ENCODE data around the gene CCDC192. TPM values are rescaled to one million over a fixed set of nuclear protein-coding genes. Genes with fewer than 3 reads are reported as not detected.

The CCDC192 gene
- total RNA-seq, 3 donors from 2014 or later (not counting 1 experiment from before 2014, with no cell fraction given): not detected

- no peak overlapping the region for H3K4me3 ChIP-seq (ENCODE audit: low read length)
- no peaks in the 10 kb centered on the region for H3K4me1 Mint-ChIP-seq
- WGBS (ENCODE audit: insufficient coverage): 92% methylated on average over 5 of the region's 5 CpGs
- no peak overlapping the region for H3K27ac Mint-ChIP-seq
- H3K36me3 ChIP-seq (ENCODE audit: control insufficient read depth, insufficient read depth, low read length): no peaks in the 10 kb centered on the region
- H3K27me3 Mint-ChIP-seq (ENCODE audit: low read depth in 2 of 2): no peaks in the 10 kb centered on the region
- no peak overlapping the region for H3K4me3 Mint-ChIP-seq
- H3K9me3 Mint-ChIP-seq: no peaks in the 10 kb centered on the region
- TF ChIP-seq CTCF (IDR thresholded peaks at IDR 0.05): no peak
- no peaks in the 10 kb centered on the region for H3K36me3 Mint-ChIP-seq
- no peak overlapping the region for H3K27ac ChIP-seq (ENCODE audit: low read length)
- ATAC-seq (no peak), DNase-seq (no peak)
- H3K4me1 ChIP-seq (ENCODE audit: control insufficient read depth, insufficient read depth, low read length): no peaks in the 10 kb centered on the region
- H3K9me3 ChIP-seq (ENCODE audit: control insufficient read depth, insufficient read depth, low read length): no peaks in the 10 kb centered on the region
- H3K27me3 ChIP-seq (ENCODE audit: control insufficient read depth, insufficient read depth, low read length): no peaks in the 10 kb centered on the region
- intact Hi-C loops (cut with micrococcal nuclease): no loop called here
These were observed 39.1 kb upstream of the CCDC192 start for GRCh38 chr5:127664093-127664492.

GRCh38 chr5:127665641-127666040, 37.5 kb upstream of the CCDC192 start:
- intact Hi-C loops (cut with micrococcal nuclease): no loop called here
- H3K27ac Mint-ChIP-seq: no peak overlapping the region
- Histone ChIP-seq H3K27ac (ENCODE audit: low read length) (no peak overlapping the region), H3K36me3 (ENCODE audit: control insufficient read depth, insufficient read depth, low read length) (no peaks in the 10 kb centered on the region), H3K4me3 (ENCODE audit: low read length) (no peak overlapping the region), H3K27me3 (ENCODE audit: control insufficient read depth, insufficient read depth, low read length) (no peaks in the 10 kb centered on the region), H3K4me1 (ENCODE audit: control insufficient read depth, insufficient read depth, low read length) (no peaks in the 10 kb centered on the region), H3K9me3 (ENCODE audit: control insufficient read depth, insufficient read depth, low read length) (no peaks in the 10 kb centered on the region)
- no peak for DNase-seq
- H3K27me3 Mint-ChIP-seq (ENCODE audit: low read depth in 2 of 2): no peaks in the 10 kb centered on the region
- peaks cover 0 to 2% of the 10 kb centered on the region in 2 donors for H3K9me3 Mint-ChIP-seq
- no peak for TF ChIP-seq CTCF (IDR thresholded peaks at IDR 0.05)
- no peak for ATAC-seq
- no peaks in the 10 kb centered on the region for H3K36me3 Mint-ChIP-seq
- no peak overlapping the region for H3K4me3 Mint-ChIP-seq
- no peaks in the 10 kb centered on the region for H3K4me1 Mint-ChIP-seq

- no peak for DNase-seq
- H3K4me3 ChIP-seq (ENCODE audit: low read length): no peak overlapping the region
- no peaks in the 10 kb centered on the region for H3K36me3 Mint-ChIP-seq
- H3K27me3 Mint-ChIP-seq (ENCODE audit: low read depth in 2 of 2): no peaks in the 10 kb centered on the region
- ATAC-seq: no peak
- no peaks in the 10 kb centered on the region for H3K4me1 Mint-ChIP-seq
- intact Hi-C loops (cut with micrococcal nuclease): no loop called here
- TF ChIP-seq CTCF (IDR thresholded peaks at IDR 0.05): no peak
- peaks cover 0 to 2% of the 10 kb centered on the region in 2 donors for H3K9me3 Mint-ChIP-seq
- WGBS (ENCODE audit: insufficient coverage): no CpG with 5 or more reads among the region's 3 CpGs
- no peaks in the 10 kb centered on the region for H3K36me3 ChIP-seq (ENCODE audit: control insufficient read depth, insufficient read depth, low read length)
- H3K4me3 Mint-ChIP-seq: no peak overlapping the region
- no peak overlapping the region for H3K27ac Mint-ChIP-seq
- H3K9me3 ChIP-seq (ENCODE audit: control insufficient read depth, insufficient read depth, low read length): no peaks in the 10 kb centered on the region
- H3K27ac ChIP-seq (ENCODE audit: low read length): no peak overlapping the region
- no peaks in the 10 kb centered on the region for H3K27me3 ChIP-seq (ENCODE audit: control insufficient read depth, insufficient read depth, low read length)
- H3K4me1 ChIP-seq (ENCODE audit: control insufficient read depth, insufficient read depth, low read length): no peaks in the 10 kb centered on the region
These were observed 37.0 kb upstream of the CCDC192 start for GRCh38 chr5:127666043-127666716.

- no CpG with 5 or more reads among the region's 3 CpGs for WGBS (ENCODE audit: insufficient coverage)
- Mint-ChIP-seq H3K27ac (no peak overlapping the region), H3K27me3 (ENCODE audit: low read depth in 2 of 2) (no peaks in the 10 kb centered on the region), H3K4me3 (no peak overlapping the region), H3K36me3 (no peaks in the 10 kb centered on the region), H3K4me1 (no peaks in the 10 kb centered on the region), H3K9me3 (peaks cover 0 to 2% of the 10 kb centered on the region in 2 donors)
- ATAC-seq: no peak
- no peak for TF ChIP-seq CTCF (IDR thresholded peaks at IDR 0.05)
- Histone ChIP-seq H3K4me3 (ENCODE audit: low read length) (no peak overlapping the region), H3K27me3 (ENCODE audit: control insufficient read depth, insufficient read depth, low read length) (no peaks in the 10 kb centered on the region), H3K36me3 (ENCODE audit: control insufficient read depth, insufficient read depth, low read length) (no peaks in the 10 kb centered on the region), H3K4me1 (ENCODE audit: control insufficient read depth, insufficient read depth, low read length) (no peaks in the 10 kb centered on the region), H3K27ac (ENCODE audit: low read length) (no peak overlapping the region), H3K9me3 (ENCODE audit: control insufficient read depth, insufficient read depth, low read length) (no peaks in the 10 kb centered on the region)
- intact Hi-C loops (cut with micrococcal nuclease): no loop called here
- DNase-seq: no peak
These were observed 35.3 kb upstream of the CCDC192 start for GRCh38 chr5:127667926-127668325.

All from natural killer cell (primary cell).